ENCODE measurements around the gene RADX.

Gene RADX

DNA sequence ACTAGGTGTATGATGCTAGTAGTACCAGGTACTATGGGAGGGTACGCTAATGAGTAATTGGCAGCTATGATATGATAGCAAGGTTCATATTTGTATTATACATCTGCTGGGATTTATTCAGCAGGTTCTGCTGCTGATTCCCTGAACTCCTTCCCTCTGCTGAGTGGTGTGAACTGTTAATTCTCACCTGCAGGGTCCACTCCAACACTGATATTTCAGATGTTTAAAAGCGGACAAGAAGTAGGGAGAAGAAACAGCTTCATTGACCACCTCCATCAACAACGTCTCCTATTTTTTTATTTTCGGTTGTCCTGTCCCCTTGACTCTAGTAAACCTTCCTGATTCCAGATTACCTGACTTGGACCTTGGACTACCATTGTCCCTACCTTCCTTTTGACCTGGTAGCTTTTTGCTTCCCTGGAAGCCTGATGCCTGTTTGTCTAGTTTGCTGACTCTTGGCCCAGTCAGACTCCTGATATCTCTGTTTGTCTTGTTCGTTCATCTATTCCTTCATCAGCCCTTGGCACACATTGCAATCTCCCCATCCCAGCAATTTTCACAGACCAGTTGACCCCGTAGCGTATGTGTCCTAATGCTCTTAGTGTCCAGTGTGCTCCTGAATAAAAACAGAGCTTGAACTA lies 80.8 kb downstream of the RADX start:
- no peak for DNase-seq

DNA sequence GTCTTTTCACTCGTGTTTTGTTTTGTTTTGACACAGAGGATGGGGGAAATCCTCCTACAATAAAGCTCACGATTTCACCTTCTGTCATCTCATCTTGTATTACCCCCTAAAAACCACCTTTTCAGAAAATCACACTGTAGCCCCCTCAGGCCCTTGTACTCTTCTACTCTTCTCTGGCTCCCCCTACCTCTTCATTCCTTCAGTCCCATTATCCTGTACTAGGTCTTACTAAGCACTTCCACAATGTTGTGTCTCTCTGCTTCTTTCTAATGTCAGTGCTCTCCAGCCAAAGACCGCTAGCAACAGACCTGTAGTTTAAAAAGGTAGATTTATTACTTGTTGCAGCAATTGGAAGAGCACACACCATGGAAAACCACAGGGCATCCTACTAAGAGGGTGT lies 84.7 kb downstream of the RADX start:
- DNase-seq, result no peak

DNA sequence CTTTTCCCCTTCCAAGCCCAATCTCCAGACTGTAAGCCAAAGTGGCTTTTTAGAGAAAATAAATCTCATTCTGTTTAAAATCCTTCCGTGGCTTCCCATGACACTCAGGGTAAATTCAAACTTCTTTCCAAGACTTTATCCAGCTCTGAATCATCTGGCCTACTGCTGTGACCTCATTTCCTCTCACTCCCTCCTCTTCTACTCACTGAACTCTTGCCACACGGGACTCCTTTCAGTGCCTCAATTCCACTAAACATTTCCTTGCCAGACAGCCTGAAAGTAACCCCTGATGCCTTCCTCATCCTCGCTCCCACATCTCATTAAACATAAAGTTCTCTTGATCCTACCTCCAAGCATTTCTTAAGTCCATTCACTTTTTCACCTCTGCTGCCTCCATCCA lies 86.9 kb downstream of the RADX start:
- DNase-seq, result no peak

DNA sequence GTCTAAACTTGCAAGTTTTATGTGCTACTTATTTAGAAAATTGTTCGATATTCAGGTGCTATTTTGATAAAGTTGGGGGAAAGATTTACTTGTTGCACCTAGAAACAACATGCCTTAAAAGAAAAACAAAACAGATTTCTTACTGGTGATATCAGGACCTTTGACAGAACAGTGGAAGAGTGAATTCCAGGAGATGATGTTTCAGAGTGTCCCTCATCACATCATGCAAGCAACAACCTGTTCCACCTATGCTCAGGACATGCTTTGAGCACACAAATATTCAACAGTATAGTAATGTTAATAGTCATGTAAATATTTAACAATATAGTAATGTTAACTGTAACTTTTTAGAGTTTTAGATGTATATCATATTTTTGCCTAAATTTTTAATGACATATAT lies 90.9 kb downstream of the RADX start:
- DNase-seq, result no peak

DNA sequence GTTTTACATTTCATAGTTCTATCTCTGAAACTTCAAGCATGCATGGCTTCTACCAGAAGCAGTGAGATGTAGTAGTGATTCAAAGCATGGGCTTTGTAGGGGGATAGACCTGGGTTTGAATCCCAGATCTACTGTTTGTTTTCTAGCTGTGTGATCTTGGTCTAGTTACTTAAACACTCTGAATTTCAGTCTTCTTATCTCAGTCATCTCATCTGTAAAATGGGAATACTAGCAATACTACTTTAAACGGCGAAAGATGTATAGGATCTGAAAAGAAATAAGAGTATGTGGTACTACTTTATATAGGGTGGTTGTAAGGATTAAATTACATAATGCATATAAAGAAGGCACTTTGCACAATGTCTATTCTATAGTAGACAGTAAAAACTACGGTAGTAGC lies 94.7 kb downstream of the RADX start:
- no peak for DNase-seq

DNA sequence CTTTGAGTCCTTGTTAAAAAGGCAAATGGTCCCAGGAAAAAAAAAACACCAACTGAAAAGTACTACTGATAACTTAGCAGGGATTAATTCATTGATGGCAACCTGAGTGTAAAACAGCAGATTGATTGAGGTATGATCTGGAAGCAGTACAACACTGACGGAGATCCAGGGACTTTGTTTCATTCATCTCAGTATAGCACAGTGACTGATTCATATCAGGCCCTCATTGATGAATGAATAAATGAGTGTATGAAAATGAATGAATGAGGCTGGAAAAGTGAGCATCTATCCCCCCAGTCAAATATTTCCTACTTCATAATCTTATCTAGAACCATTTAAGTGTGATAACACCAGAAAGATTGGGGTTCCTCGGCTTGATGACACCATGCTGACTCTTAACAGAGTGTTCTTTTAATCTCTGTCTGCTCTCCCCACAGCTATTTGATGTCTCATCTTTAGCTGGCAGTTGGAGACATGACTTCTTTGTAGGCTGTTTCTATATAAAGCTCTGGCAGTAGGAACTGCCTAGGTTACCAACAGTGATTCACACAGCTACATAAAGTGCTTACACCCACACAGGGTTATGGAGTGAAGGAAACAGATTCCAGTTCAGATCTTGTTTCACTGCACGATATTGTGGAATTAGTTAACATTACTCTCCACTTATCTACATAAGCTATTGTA lies 96.1 kb downstream of the RADX start:
- DNase-seq, result no peak

DNA sequence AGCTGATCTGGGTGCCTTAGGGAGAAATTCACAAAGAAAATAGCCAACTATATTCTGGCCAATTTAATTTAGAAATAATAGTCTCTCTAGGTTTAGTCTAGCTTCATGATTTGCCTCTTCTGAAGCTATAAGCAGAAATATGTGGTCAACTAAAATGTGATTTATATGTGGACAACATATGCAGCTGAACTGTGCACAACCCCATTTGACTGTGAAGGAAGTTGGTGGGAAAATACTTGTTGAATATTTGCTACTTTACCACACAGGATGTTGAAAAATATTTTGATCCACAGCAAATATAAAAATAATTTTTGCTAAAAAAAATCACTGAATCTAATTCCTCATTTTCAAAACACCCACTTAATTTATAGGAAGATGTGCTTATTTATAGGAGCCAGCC lies 99.0 kb downstream of the RADX start:
- no peak for DNase-seq

DNA sequence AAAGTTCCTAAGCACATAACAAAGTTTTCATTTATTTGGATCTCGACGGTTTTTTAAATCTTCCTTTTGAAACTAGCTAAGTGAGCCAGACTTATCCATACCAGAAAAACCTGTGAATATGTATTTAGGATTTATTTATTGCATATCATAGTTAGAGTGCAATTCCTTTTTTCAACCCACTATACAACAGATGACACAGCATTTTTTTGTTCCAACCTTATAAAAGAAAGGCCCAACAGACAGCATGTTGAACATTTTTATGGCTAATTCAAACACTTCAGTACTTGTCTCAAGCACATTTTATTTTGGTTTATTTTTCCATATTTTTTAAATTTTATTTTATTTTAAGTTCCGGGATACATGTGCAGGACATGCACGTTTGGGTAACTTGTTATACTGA lies 99.6 kb downstream of the RADX start:
- DNase-seq, result no peak

DNA sequence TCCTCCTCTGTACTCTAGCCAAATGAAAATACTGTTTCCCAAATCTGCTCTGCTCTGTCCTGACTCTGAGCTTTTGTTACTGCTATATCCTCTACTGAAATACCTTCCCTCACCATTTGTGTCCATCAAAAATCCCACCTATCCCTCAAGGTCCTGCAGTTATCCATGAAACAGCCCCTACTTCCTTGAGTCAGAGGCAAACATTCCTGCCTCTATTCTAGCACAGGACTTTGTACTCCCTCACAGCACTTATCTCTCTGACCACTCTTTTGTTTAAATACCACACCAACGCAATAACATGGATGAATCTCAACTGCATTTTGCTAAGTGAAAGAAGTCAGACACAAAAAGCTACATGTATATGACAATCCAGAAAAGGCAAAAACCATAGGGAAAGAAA lies 104.2 kb downstream of the RADX start:
- no peak for DNase-seq

DNA sequence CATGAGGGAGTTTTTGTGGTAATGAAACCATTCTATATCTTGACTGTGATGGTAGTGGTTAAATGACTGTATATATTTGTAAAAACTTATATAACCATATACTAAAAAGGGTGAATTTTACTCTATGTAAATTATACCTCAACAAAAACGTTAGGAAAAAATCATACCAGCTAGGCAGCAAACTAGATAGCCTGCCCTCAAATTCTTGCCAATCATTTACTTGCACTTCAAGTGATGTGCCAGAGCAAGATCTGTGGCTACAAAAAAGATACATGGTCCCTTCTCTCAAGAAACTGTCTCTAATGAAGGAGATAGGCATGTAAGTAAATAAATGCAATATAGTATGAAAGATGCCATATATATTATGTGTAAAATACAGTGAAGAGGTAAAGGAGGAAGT lies 104.7 kb downstream of the RADX start:
- DNase-seq, result no peak

DNA sequence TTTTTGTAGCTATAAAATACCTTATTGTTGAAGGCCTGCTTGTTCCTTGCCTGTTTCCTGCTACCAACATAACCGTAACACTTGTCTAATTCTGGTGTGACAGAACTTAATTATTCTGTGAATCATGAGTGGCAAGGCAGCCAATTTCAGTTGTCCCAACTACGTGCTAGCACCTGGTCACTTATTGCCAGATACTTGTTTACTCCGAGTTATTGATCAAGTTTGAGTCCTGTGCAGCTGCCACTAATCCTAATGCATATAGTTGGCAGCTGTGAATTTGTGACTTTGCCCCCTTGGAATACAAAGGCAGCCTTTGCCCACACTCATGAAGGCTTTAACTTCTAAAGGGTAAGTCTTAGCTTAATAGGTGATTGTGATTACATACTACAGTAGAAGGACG lies 106.9 kb downstream of the RADX start:
- DNase-seq, result no peak

DNA sequence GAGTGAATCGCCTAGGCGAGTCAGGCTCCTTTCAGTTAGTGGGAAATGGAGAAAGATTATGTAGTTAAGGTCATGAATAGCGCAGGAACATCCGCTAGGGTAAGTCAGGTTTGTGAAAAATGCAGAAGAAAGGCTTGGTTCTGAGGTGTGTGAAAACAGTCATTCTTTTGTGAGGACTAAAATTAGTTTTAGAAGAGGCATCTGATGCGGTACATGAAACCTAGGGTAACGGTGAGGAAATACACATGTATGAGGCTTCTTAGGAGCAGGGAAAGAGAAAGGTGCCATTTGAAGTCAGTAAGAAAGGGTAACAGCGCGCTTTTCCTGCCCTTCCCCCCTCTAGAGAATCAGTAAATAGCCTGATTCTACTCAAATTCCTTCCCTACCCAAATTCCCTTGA lies 114.2 kb downstream of the RADX start:
- no peak for DNase-seq

DNA sequence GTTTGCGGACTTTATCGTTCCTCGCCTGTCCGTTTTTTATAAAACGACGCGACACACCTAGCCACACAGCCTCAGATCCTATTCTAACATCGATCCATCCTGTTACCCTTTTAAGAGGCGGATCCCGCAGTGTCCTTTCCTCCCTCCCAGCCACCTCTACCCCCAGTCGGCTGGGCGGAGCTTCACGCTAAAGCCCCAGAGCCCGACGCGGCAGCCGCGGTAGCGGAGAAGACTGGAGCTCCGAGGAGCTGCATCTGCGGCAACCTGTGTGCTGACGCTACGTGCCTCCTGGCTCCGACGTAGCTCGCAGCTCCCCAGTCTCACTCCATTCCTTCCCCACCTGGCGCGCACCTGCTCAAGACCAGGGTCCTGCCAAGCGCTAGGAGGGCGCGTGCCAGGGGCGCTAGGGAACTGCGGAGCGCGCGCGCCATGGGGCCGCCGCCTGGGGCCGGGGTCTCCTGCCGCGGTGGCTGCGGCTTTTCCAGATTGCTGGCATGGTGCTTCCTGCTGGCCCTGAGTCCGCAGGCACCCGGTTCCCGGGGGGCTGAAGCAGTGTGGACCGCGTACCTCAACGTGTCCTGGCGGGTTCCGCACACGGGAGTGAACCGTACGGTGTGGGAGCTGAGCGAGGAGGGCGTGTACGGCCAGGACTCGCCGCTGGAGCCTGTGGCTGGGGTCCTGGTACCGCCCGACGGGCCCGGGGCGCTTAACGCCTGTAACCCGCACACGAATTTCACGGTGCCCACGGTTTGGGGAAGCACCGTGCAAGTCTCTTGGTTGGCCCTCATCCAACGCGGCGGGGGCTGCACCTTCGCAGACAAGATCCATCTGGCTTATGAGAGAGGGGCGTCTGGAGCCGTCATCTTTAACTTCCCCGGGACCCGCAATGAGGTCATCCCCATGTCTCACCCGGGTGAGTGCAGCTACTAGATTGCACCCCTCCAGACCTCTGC lies 115.0 kb downstream of the RADX start, which contains the start of gene RNF128:
RNF128 (plus strand) TSS at position 217 of the 953 bp plus-strand sequence; CDS start at position 430, 213 bp downstream.
- no peak for DNase-seq

DNA sequence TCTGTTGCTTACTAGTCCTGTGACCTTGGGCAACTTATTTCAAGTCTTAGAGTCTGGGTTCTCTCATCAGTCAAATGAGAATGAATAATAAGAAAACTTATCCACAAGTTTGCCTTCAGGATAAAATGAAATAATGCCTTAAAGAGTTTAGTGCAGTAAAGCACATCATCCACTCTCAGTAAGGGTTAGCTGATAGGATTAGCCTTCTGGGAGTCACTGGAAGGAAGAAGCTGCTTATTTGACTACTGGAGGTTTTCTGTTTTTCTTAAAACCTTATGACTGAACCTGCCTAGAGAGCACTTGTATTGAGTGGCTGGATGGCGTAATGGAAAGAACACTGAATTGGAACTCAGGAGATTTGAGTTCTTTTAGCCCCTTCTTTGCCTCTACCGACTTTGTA lies 116.6 kb downstream of the RADX start:
- no peak for DNase-seq
